ENCODE data around the gene IL6R.

IL6R gene

GRCh38 chr1:154453574-154454352 is 48.6 kb downstream of the IL6R start:
- no peak for DNase-seq

GRCh38 chr1:154454386-154455120 is 49.4 kb downstream of the IL6R start:
- DNase-seq, result no peak

GRCh38 chr1:154456631-154457030 is 51.5 kb downstream of the IL6R start:
- DNase-seq, result no peak

GRCh38 chr1:154459080-154459479 is 53.9 kb downstream of the IL6R start:
- DNase-seq, result no peak

- no peak for DNase-seq
Observed at GRCh38 chr1:154460695-154461260, 55.6 kb downstream of the IL6R start.

- DNase-seq, result peak; percentile 72
Observed at GRCh38 chr1:154463512-154463990, 58.4 kb downstream of the IL6R start.

- DNase-seq, result no peak
Observed at GRCh38 chr1:154465621-154466195, 60.6 kb downstream of the IL6R start.

GRCh38 chr1:154466206-154466605 is 61.1 kb downstream of the IL6R start:
- no peak for DNase-seq

GRCh38 chr1:154466921-154467417 is 61.8 kb downstream of the IL6R start:
- no peak for DNase-seq

- no peak for DNase-seq
Observed at GRCh38 chr1:154467434-154468102, 62.4 kb downstream of the IL6R start.

GRCh38 chr1:154468535-154469250 is 63.5 kb downstream of the IL6R start:
- DNase-seq, result no peak

GRCh38 chr1:154469844-154470560 is 64.9 kb downstream of the IL6R start:
- DNase-seq, result no peak

GRCh38 chr1:154471304-154471703 is 66.2 kb downstream of the IL6R start:
- no peak for DNase-seq

GRCh38 chr1:154474802-154475201 is 69.7 kb downstream of the IL6R start:
- DNase-seq, result no peak

GRCh38 chr1:154476791-154477190 is 71.6 kb downstream of the IL6R start:
- no peak for DNase-seq

GRCh38 chr1:154478013-154478412 is 72.9 kb downstream of the IL6R start:
- DNase-seq, result no peak

GRCh38 chr1:154478639-154479038 is 73.5 kb downstream of the IL6R start:
- no peak for DNase-seq

GRCh38 chr1:154479764-154480421 is 74.8 kb downstream of the IL6R start:
- peak; percentile 72 for DNase-seq

- DNase-seq, result no peak
Observed at GRCh38 chr1:154481053-154481452, 75.9 kb downstream of the IL6R start.

GRCh38 chr1:154483941-154484803 is 79.0 kb downstream of the IL6R start:
- no peak for DNase-seq
